NCI-H2171 treated with DMSO at 0.1 percent for 48 hours (cell line): ENCODE measurements around the gene MCEMP1.
A peak's percentile ranks its signal among the peaks of the same experiment; 100 is the strongest.
"Not testable (repeated sequence)": the region's sequence is repeated elsewhere in the genome, so short reads cannot be mapped to it uniquely, and the experiment has no call there.

Source experiments
- DNase-seq: peaks from one replicate; lab custom pipeline; 2025; lab: John Stamatoyannopoulos, UW

Gene MCEMP1

GRCh38 chr19:7643629-7644549, 33.0 kb upstream of the MCEMP1 start:
- not testable (repeated sequence) for DNase-seq

- DNase-seq: no peak
These were observed 32.4 kb upstream of the MCEMP1 start for GRCh38 chr19:7644550-7644877.

GRCh38 chr19:7645163-7645562, 31.7 kb upstream of the MCEMP1 start:
- no peak for DNase-seq

- DNase-seq: no peak
These were observed 31.0 kb upstream of the MCEMP1 start for GRCh38 chr19:7645656-7646425.

- DNase-seq: no peak
These were observed 30.5 kb upstream of the MCEMP1 start for GRCh38 chr19:7646426-7646700.

- DNase-seq: no peak
These were observed 29.7 kb upstream of the MCEMP1 start for GRCh38 chr19:7647156-7647555.

- DNase-seq: no peak
These were observed 28.4 kb upstream of the MCEMP1 start for GRCh38 chr19:7648265-7649014.

- DNase-seq: no peak
These were observed 26.7 kb upstream of the MCEMP1 start for GRCh38 chr19:7650148-7650547.

- DNase-seq: peak; percentile 88
These were observed 24.7 kb upstream of the MCEMP1 start for GRCh38 chr19:7652061-7652641.

GRCh38 chr19:7654401-7654800, 22.5 kb upstream of the MCEMP1 start:
- DNase-seq: no peak

- DNase-seq: no peak
These were observed 21.3 kb upstream of the MCEMP1 start for GRCh38 chr19:7655581-7655980.

GRCh38 chr19:7657131-7657751, 19.6 kb upstream of the MCEMP1 start:
- no peak for DNase-seq

- peak; percentile 14 for DNase-seq
These were observed 18.6 kb upstream of the MCEMP1 start for GRCh38 chr19:7658219-7658686.

GRCh38 chr19:7661744-7662538, 14.9 kb upstream of the MCEMP1 start:
- no peak for DNase-seq

GRCh38 chr19:7662657-7663056, 14.2 kb upstream of the MCEMP1 start:
- no peak for DNase-seq

- no peak for DNase-seq
These were observed 13.2 kb upstream of the MCEMP1 start for GRCh38 chr19:7663706-7664105.

GRCh38 chr19:7665076-7665475, 11.8 kb upstream of the MCEMP1 start:
- no peak for DNase-seq

GRCh38 chr19:7668842-7669241, 8.0 kb upstream of the MCEMP1 start, which contains the start of gene RETN:
RETN (plus strand) TSS chr19:7669049; CDS start chr19:7669327, 278 bp downstream.
- no peak for DNase-seq

- no peak for DNase-seq
These were observed 7.2 kb upstream of the MCEMP1 start for GRCh38 chr19:7669641-7670040.

- DNase-seq: no peak
These were observed 6.6 kb upstream of the MCEMP1 start for GRCh38 chr19:7670150-7670783.
